HL-60 (cell line): ENCODE data around the gene KRTAP1-1.

Source experiments
- CTCF ChIP-seq: IDR thresholded peaks from one replicate; pipeline ENCODE4 v1.5.1; 2011; ENCODE audit warnings: low read length, control low read depth, inconsistent platforms; ENCODE audit not compliant: insufficient read depth
- GABPA ChIP-seq: IDR thresholded peaks from 2 replicates; pipeline ENCODE4 v1.6.1; 2012; ENCODE audit warnings: low read depth
- POLR2AphosphoS5 ChIP-seq: IDR thresholded peaks from 2 replicates; pipeline ENCODE4 v1.6.1; 2012; ENCODE audit warnings: low read depth
- REST ChIP-seq: IDR thresholded peaks from 2 replicates; pipeline ENCODE4 v1.6.1; 2012; ENCODE audit warnings: low read depth; ENCODE audit not compliant: insufficient replicate concordance
- SPI1 ChIP-seq: IDR thresholded peaks from 2 replicates; pipeline ENCODE4 v1.6.1; 2012; ENCODE audit warnings: low read depth, mild to moderate bottlenecking, borderline replicate concordance

GRCh38 chr17:41049110-41049509, 7.9 kb upstream of the KRTAP1-1 start:
- TF ChIP-seq CTCF (no peak), POLR2AphosphoS5 (no peak), REST (no peak), GABPA (no peak), SPI1 (no peak)
